ENCODE results near the gene NPIPB6. TPM values are rescaled to one million over a fixed set of nuclear protein-coding genes. Genes with fewer than 3 reads are reported as not detected.

The NPIPB6 gene
- total RNA-seq, 1 experiment from 2014 or later, result 2.1 TPM

GRCh38 chr16:28309811-28310311 lies 53.4 kb downstream of the NPIPB6 start:
- no peak overlapping the region for H3K27ac ChIP-seq (ENCODE audit: low read depth, low read length)
- no peak for ATAC-seq
- no TSS peak for BruUV-seq (replicated peaks)
- H3K27me3 ChIP-seq (ENCODE audit: insufficient read depth, low read length), result no peaks in the 10 kb centered on the region
- intact Hi-C loops (cut with micrococcal nuclease), result no loop called here
- POLR2A ChIA-PET, result interaction anchor here (1.1 kb wide), 1 partner anchor 18 kb away, joined by 4 read pairs; the partner anchor contains the start of gene SBK1
- no peak overlapping the region for H3K9ac ChIP-seq (ENCODE audit: low read length)
- TF ChIP-seq ATF3 (IDR thresholded peaks at IDR 0.05) (no peak), REST (IDR thresholded peaks at IDR 0.05; ENCODE audit: low read depth) (no peak), CEBPB (IDR thresholded peaks at IDR 0.05; ENCODE audit: low read depth) (no peak), EZH2phosphoT487 (IDR thresholded peaks at IDR 0.05; ENCODE audit: borderline replicate concordance) (no peak), ZNF274 (IDR thresholded peaks at IDR 0.05; ENCODE audit: low read depth, low read length) (no peak), POLR2AphosphoS5 (IDR thresholded peaks at IDR 0.05; ENCODE audit: low read depth, low read length) (no peak), RAD21 (IDR thresholded peaks at IDR 0.05; ENCODE audit: low read depth) (no peak), POLR2A (IDR thresholded peaks at IDR 0.05; ENCODE audit: borderline replicate concordance, extremely low read depth, insufficient read depth, insufficient read length) (no peak), ZFX (IDR thresholded peaks at IDR 0.05) (no peak), FOSL1 (IDR thresholded peaks at IDR 0.05; ENCODE audit: low read depth) (no peak), CBX3 (IDR thresholded peaks at IDR 0.05; ENCODE audit: low read depth) (no peak), EZH2 (IDR thresholded peaks at IDR 0.05) (no peak), ELF1 (IDR thresholded peaks at IDR 0.05; ENCODE audit: borderline replicate concordance, low read depth) (no peak), JUND (IDR thresholded peaks at IDR 0.05) (no peak), CTCF (IDR thresholded peaks at IDR 0.05 in 2 of 3, conservative IDR thresholded peaks at IDR 0.05 in 1 of 3; ENCODE audit: borderline replicate concordance in 1 of 3, insufficient read depth in 1 of 3, low read depth in 2 of 3, low read length in 2 of 3) (no peak), SP1 (IDR thresholded peaks at IDR 0.05; ENCODE audit: low read depth) (no peak)
- H2AFZ ChIP-seq (ENCODE audit: low read depth, low read length, poor library complexity, severe bottlenecking), result no peak overlapping the region
- CTCF ChIA-PET, result no interaction called here
- H3K4me1 ChIP-seq (ENCODE audit: control insufficient read depth in 1 of 2, insufficient read depth in 2 of 2, low read length in 2 of 2), result peaks cover 0 to 4% of the 10 kb centered on the region in 2 experiments; a peak in 1 of 4 replicates
- no peak overlapping the region for H3K4me3 ChIP-seq (replicated peaks in 1 of 2; ENCODE audit: low read depth in 1 of 2, low read length in 2 of 2)
- H3K79me2 ChIP-seq (ENCODE audit: insufficient read depth, low read length), result no peaks in the 10 kb centered on the region
- DNase-seq (ENCODE audit: low read depth, low spot score), result no peak
- no peaks in the 10 kb centered on the region for H3K9me3 ChIP-seq (ENCODE audit: control insufficient read depth in 1 of 2, insufficient read depth in 1 of 2, low read depth in 1 of 2, low read length in 2 of 2)
- H4K20me1 ChIP-seq (ENCODE audit: insufficient read depth), result no peaks in the 10 kb centered on the region
- H3K9me2 ChIP-seq (ENCODE audit: insufficient read depth), result no peaks in the 10 kb centered on the region
- RAD21 ChIA-PET (ENCODE audit: low non-redundant PET in 1 of 2, low total read pairs in 2 of 2, uncharacterized antibody in 2 of 2, unreplicated experiment in 2 of 2), result no interaction called here
- no peaks in the 10 kb centered on the region for H3K36me3 ChIP-seq (ENCODE audit: control insufficient read depth in 1 of 2, insufficient read depth in 2 of 2, low read length in 2 of 2)
- H3K4me2 ChIP-seq (ENCODE audit: low read length), result no peak overlapping the region
